PFSK-1 (cell line): ENCODE data around the gene C4orf51.

ENCODE experiments used
- FOXP2 ChIP-seq: optimal IDR thresholded peaks from 2 replicates; pipeline ENCODE3; 2011; ENCODE audit warnings: borderline replicate concordance, control low read depth, inconsistent platforms; ENCODE audit not compliant: insufficient read depth; ENCODE audit errors: extremely low read length, extremely low read depth
- POLR2AphosphoS5 ChIP-seq: IDR thresholded peaks from 2 replicates; pipeline ENCODE4 v1.6.1; 2012; ENCODE audit warnings: low read depth, mild to moderate bottlenecking, control low read depth, low read length, moderate library complexity
- REST ChIP-seq, 2 experiments: IDR thresholded peaks; 2 replicates each; pipeline versions ENCODE4 v1.6.1 to v1.8.0; 2011 to 2012; ENCODE audit warnings: low read depth in 2 of 2, low read length in 2 of 2, control low read depth in 1 of 2, inconsistent platforms in 1 of 2, mild to moderate bottlenecking in 1 of 2, moderate library complexity in 1 of 2; ENCODE audit not compliant: insufficient read depth in 1 of 2
- TAF1 ChIP-seq: IDR thresholded peaks from 2 replicates; pipeline ENCODE4 v1.6.1; 2012; ENCODE audit warnings: low read length, control low read depth, borderline replicate concordance; ENCODE audit not compliant: insufficient read depth

- TF ChIP-seq FOXP2 (no peak), TAF1 (no peak), REST (IDR thresholded peaks at IDR 0.05; ENCODE audit: insufficient read depth in 1 of 2, low read depth in 2 of 2, low read length in 2 of 2) (no peak), POLR2AphosphoS5 (no peak)
These were observed 18.6 kb downstream of the C4orf51 start for GRCh38 chr4:145698507-145698906.
